ENCODE data around the gene PGPEP1. TPM values are rescaled to one million over a fixed set of nuclear protein-coding genes. Genes with fewer than 3 reads are reported as not detected.

PGPEP1 gene
- total RNA-seq = 10 to 100 TPM; 23.7 TPM

DNA sequence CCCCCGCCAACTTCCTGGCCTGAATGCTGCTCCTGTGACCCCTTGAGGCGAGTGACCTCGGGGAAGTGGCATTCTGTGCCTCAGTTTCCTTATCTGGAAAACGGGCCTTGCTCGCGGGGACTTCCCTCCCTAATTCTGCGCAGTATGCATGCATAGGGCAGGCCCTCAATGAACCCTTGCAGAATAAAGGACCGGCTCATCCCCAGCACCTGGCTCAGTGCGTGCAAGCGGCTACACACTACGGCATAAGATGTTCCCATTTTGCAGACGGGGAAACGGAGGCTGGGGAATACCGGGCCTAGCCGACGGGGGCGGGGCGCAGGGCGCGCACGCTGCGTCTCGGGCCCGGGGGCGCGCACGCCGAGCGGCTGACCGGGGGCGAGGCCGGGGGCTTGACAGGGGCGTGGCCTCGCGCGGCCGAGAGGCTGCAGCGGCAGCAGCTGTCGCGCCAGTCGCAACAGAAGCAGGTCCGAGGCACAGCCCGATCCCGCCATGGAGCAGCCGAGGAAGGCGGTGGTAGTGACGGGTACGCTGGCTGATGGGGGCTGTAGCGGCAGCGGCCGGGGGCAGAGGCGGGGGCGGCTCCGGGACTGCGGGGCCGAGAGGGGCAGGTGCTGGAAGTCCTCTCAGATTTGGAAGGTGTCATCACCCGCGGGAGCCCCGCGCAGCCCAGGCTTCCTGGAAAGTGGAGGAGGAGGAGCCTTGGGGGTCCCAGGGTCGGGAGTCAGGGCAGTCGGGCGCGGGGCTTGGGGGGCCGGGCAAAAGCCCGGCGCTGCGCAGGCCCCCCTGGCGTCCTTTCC lies at the start of gene PGPEP1:
PGPEP1 (plus strand) TSS at position 409 of the 800 bp plus-strand sequence; CDS start at position 493, 84 bp downstream.
- Histone ChIP-seq H3K36me3 (no peaks in the 10 kb centered on the region), H3K4me3 (peak within 1 kb of the TSS; percentile 87), H3K27me3 (replicated peaks; ENCODE audit: insufficient read depth) (no peaks in the 10 kb centered on the region), H3K9me3 (no peaks in the 10 kb centered on the region), H3K4me1 (ENCODE audit: control insufficient read depth in 1 of 2, low read depth in 2 of 2) (peaks cover 10 to 17% of the 10 kb centered on the region in 2 donors), H3K27ac (peak within 1 kb of the TSS; percentile 71 to 76)
- ATAC-seq (ENCODE audit: insufficient number of reproducible peaks, low FRiP score, low read depth) (peak; percentile 4), DNase-seq (ENCODE audit: low spot score) (no peak)
- TF ChIP-seq CTCF (IDR thresholded peaks at IDR 0.05) = no peak

- Histone ChIP-seq H3K4me1 (ENCODE audit: control insufficient read depth in 1 of 2, low read depth in 2 of 2) (peaks cover 20 to 41% of the 10 kb centered on the region in 2 donors), H3K27me3 (replicated peaks; ENCODE audit: insufficient read depth) (no peaks in the 10 kb centered on the region), H3K4me3 (peak overlapping the region; percentile 93), H3K27ac (peak overlapping the region; percentile 99 to 100), H3K36me3 (no peaks in the 10 kb centered on the region), H3K9me3 (no peaks in the 10 kb centered on the region)
- ATAC-seq (ENCODE audit: insufficient number of reproducible peaks, low FRiP score, low read depth) = peak; percentile 1
- DNase-seq (ENCODE audit: low spot score) = no peak
- no peak for TF ChIP-seq CTCF (IDR thresholded peaks at IDR 0.05)
Measured at GRCh38 chr19:18291019-18291524, 49.3 kb upstream of the PGPEP1 start.

GRCh38 chr19:18291590-18292461 lies 48.6 kb upstream of the PGPEP1 start:
- Histone ChIP-seq H3K4me1 (ENCODE audit: control insufficient read depth in 1 of 2, low read depth in 2 of 2) (peaks cover 20 to 41% of the 10 kb centered on the region in 2 donors), H3K36me3 (no peaks in the 10 kb centered on the region), H3K27me3 (replicated peaks; ENCODE audit: insufficient read depth) (no peaks in the 10 kb centered on the region), H3K27ac (peak overlapping the region; percentile 99 to 100), H3K4me3 (peak overlapping the region; percentile 93), H3K9me3 (no peaks in the 10 kb centered on the region)
- peak; percentile 41 for ATAC-seq (ENCODE audit: insufficient number of reproducible peaks, low FRiP score, low read depth)
- DNase-seq (ENCODE audit: low spot score) = peak; percentile 66
- no peak for TF ChIP-seq CTCF (IDR thresholded peaks at IDR 0.05)

DNA sequence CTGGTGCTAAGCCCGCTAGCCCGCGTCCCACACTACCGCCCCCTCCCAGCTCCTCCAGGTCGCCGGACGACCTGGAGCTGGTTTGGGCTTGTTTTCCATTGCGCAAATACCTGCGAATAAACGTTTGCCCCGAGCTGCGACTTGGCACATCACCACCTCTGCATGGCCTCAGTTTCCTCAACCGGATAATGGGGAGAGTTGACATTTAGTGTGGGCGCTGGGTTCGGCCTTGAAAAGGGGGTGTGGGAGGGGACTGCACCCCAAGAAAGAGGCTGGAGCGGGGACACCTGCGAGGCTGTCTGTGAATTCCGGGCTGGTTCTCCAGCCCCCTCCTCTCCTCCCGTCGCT lies 48.0 kb upstream of the PGPEP1 start:
- Histone ChIP-seq H3K36me3 (no peaks in the 10 kb centered on the region), H3K27ac (peak overlapping the region; percentile 99 to 100), H3K9me3 (no peaks in the 10 kb centered on the region), H3K27me3 (replicated peaks; ENCODE audit: insufficient read depth) (no peaks in the 10 kb centered on the region), H3K4me1 (ENCODE audit: control insufficient read depth in 1 of 2, low read depth in 2 of 2) (peaks cover 20 to 41% of the 10 kb centered on the region in 2 donors), H3K4me3 (peak overlapping the region; percentile 93)
- ATAC-seq (ENCODE audit: insufficient number of reproducible peaks, low FRiP score, low read depth) = no peak
- TF ChIP-seq CTCF (IDR thresholded peaks at IDR 0.05) = no peak
- no peak for DNase-seq (ENCODE audit: low spot score)

All from thoracic aorta (tissue), 2 donors.